B cell (primary cell): Measurements from ENCODE around the gene RASAL3.

ENCODE experiments used
- CTCF ChIP-seq: fragments of 200-600 bp; IDR thresholded peaks from one replicate; pipeline ENCODE4 v1.8.0; 2022; ENCODE audit warnings: antibody characterized with exemption, mild to moderate bottlenecking
- EZH2 ChIP-seq: IDR thresholded peaks from 2 replicates; pipeline ENCODE4 v1.6.1; 2012; ENCODE audit warnings: borderline replicate concordance, low read depth, mild to moderate bottlenecking, moderate library complexity, low read length; ENCODE audit not compliant: insufficient read depth, poor library complexity, severe bottlenecking

- TF ChIP-seq CTCF (no peak), EZH2 (no peak)
Measured at GRCh38 chr19:15508035-15508710, 43.8 kb upstream of the RASAL3 start, which contains the start of gene CYP4F22.
